ENCODE data around the gene RNF126.

- TF ChIP-seq, protein P1, sequence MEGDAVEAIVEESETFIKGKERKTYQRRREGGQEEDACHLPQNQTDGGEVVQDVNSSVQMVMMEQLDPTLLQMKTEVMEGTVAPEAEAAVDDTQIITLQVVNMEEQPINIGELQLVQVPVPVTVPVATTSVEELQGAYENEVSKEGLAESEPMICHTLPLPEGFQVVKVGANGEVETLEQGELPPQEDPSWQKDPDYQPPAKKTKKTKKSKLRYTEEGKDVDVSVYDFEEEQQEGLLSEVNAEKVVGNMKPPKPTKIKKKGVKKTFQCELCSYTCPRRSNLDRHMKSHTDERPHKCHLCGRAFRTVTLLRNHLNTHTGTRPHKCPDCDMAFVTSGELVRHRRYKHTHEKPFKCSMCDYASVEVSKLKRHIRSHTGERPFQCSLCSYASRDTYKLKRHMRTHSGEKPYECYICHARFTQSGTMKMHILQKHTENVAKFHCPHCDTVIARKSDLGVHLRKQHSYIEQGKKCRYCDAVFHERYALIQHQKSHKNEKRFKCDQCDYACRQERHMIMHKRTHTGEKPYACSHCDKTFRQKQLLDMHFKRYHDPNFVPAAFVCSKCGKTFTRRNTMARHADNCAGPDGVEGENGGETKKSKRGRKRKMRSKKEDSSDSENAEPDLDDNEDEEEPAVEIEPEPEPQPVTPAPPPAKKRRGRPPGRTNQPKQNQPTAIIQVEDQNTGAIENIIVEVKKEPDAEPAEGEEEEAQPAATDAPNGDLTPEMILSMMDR (conservative IDR thresholded peaks at IDR 0.05) = no peak
- TF ChIP-seq ZFX (IDR thresholded peaks at IDR 0.05) = no peak
Observed at GRCh38 chr19:602391-603301, 60.4 kb downstream of the RNF126 start.

All from C4-2B (cell line).